Stomach (tissue), 4 donors: ENCODE data around the gene WDR70.

Experiments used
- CTCF ChIP-seq, 7 experiments: fragments of 450-650 bp in 4 of 7; fragments of 200-600 bp in 3 of 7; sonication (generic) in 3 of 7; IDR thresholded peaks; one replicate each; pipeline ENCODE4 v1.5.1; 2016 to 2019; ENCODE audit warnings: antibody characterized with exemption in 7 of 7, control low read depth in 2 of 7, mild to moderate bottlenecking in 1 of 7
- POLR2A ChIP-seq, 4 donors: fragments of 450-650 bp; IDR thresholded peaks; one replicate each; pipeline ENCODE4 v1.6.1; 2016; ENCODE audit warnings: antibody characterized with exemption in 4 of 4, control low read depth in 2 of 4, mild to moderate bottlenecking in 1 of 4, moderate library complexity in 1 of 4
- POLR2AphosphoS5 ChIP-seq, 3 donors: sonication (generic); formaldehyde crosslinking; IDR thresholded peaks; one replicate each; pipeline ENCODE4 v1.6.1; 2016; ENCODE audit warnings: antibody characterized with exemption in 3 of 3

- TF ChIP-seq POLR2A (IDR thresholded peaks at IDR 0.05), result no peak
- TF ChIP-seq CTCF (IDR thresholded peaks at IDR 0.05), result no peak
- no peak for TF ChIP-seq POLR2AphosphoS5 (IDR thresholded peaks at IDR 0.05)
These were observed 331.8 kb downstream of the WDR70 start for GRCh38 chr5:37710965-37711364.
